ENCODE results near the gene MMP20. TPM values are rescaled to one million over a fixed set of nuclear protein-coding genes. Genes with fewer than 3 reads are reported as not detected.
A peak's percentile ranks its signal among the peaks of the same experiment; 100 is the strongest.

Gene MMP20
- total and polyA plus RNA-seq, 2 donors (not counting 3 experiments of a cell fraction or from before 2014, with no cell fraction given): not detected

GRCh38 chr11:102576350-102576749 lies 48.8 kb downstream of the MMP20 start:
- no TSS peak for BruUV-seq (replicated peaks)
- dilution Hi-C loops (cut with MboI; ENCODE audit: extremely low pct_ligation_motif_present, low sequenced_read_pairs): no loop called here
- H3K9me1 ChIP-seq (replicated peaks; ENCODE audit: control insufficient read depth, extremely low read depth, insufficient read depth, low read length): no peaks in the 10 kb centered on the region
- intact Hi-C loops (cut with micrococcal nuclease): no loop called here
- H4K20me1 ChIP-seq (replicated peaks; ENCODE audit: control insufficient read depth, extremely low read depth, insufficient read depth, low read length): no peaks in the 10 kb centered on the region
- peak; percentile 42 for TF ChIP-seq GATA2 (IDR thresholded peaks at IDR 0.05; ENCODE audit: insufficient read depth, insufficient read length, low read depth, low read length)
- TF ChIP-seq POLR2A (IDR thresholded peaks at IDR 0.05; ENCODE audit: low read depth, low read length): no peak
- no peak for TF ChIP-seq FOS (IDR thresholded peaks at IDR 0.05; ENCODE audit: borderline replicate concordance, insufficient read depth, low read length)
- no peak for TF ChIP-seq MYC (IDR thresholded peaks at IDR 0.05; ENCODE audit: low read depth, low read length)
- TF ChIP-seq POLR2AphosphoS5 (IDR thresholded peaks at IDR 0.05; ENCODE audit: insufficient read depth, low read depth, low read length): no peak
- H3K4me2 ChIP-seq (ENCODE audit: insufficient read depth, low read length): peak overlapping the region; percentile 33
- H3K79me2 ChIP-seq (ENCODE audit: control insufficient read depth, insufficient read depth, low read length): no peaks in the 10 kb centered on the region
- H3K4me3 ChIP-seq (replicated peaks in 1 of 3; ENCODE audit: insufficient read depth in 1 of 3, low read depth in 1 of 3, low read length in 3 of 3): no peak overlapping the region
- peak overlapping the region; percentile 84 for H2AFZ ChIP-seq (ENCODE audit: low read depth, low read length)
- no peaks in the 10 kb centered on the region for H3K36me3 ChIP-seq (ENCODE audit: control insufficient read depth in 2 of 2, extremely low read depth in 1 of 2, insufficient read depth in 2 of 2, low read length in 2 of 2)
- DNase-seq (ENCODE audit: low read depth, low spot score): no peak
- FAIRE-seq: no peak
- no peak overlapping the region for H3K9ac ChIP-seq (replicated peaks; ENCODE audit: extremely low read depth, insufficient read depth, low read length)
- no peaks in the 10 kb centered on the region for H3K9me3 ChIP-seq (replicated peaks; ENCODE audit: control insufficient read depth, insufficient read depth, low read length)
- CTCF ChIA-PET: interaction anchor here (0.7 to 1.5 kb wide), 4 partner anchors 12 to 90 kb away, joined by 3 to 4 read pairs (median 3); no protein-coding TSS in a partner anchor
- H3K4me1 ChIP-seq (ENCODE audit: control insufficient read depth, extremely low read depth, insufficient read depth, low read length): peaks cover 4% of the 10 kb centered on the region
- H3K27ac ChIP-seq (ENCODE audit: insufficient read depth, low read depth, low read length): no peak overlapping the region
- POLR2A ChIA-PET: no interaction called here
- no peaks in the 10 kb centered on the region for H3K27me3 ChIP-seq (ENCODE audit: control insufficient read depth in 2 of 2, insufficient read depth in 2 of 2, low read length in 2 of 2)

DNA sequence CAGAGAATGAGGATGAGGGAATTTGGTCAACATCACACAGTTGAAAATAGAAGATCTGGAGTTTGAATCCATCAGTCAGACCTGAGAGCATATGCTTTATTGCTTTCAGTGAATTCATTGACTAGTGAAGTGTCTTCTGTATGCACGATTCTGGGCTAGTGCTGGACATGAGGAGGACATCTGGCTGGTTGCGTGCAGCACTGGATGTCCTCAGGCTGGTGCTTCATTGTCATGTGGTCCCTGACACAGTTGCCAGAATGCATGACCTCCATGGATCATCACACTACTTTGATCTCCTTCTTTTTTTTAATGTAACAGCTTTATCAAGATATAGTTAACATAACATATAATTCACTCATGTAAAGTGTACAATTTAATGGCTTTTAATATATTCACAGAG lies 50.1 kb downstream of the MMP20 start:
- H2AFZ ChIP-seq (ENCODE audit: low read depth, low read length): no peak overlapping the region
- no peak overlapping the region for H3K4me2 ChIP-seq (ENCODE audit: insufficient read depth, low read length)
- ChIA-PET CTCF (interaction anchor here (1.4 kb wide), 1 partner anchor 38 kb away, joined by 3 read pairs; no protein-coding TSS in a partner anchor), POLR2A (no interaction called here)
- H3K4me3 ChIP-seq (replicated peaks in 1 of 3; ENCODE audit: insufficient read depth in 1 of 3, low read depth in 1 of 3, low read length in 3 of 3): no peak overlapping the region
- BruUV-seq (replicated peaks): no TSS peak
- dilution Hi-C loops (cut with MboI; ENCODE audit: extremely low pct_ligation_motif_present, low sequenced_read_pairs): no loop called here
- no peaks in the 10 kb centered on the region for H3K9me1 ChIP-seq (replicated peaks; ENCODE audit: control insufficient read depth, extremely low read depth, insufficient read depth, low read length)
- H3K9me3 ChIP-seq (replicated peaks; ENCODE audit: control insufficient read depth, insufficient read depth, low read length): no peaks in the 10 kb centered on the region
- FAIRE-seq: no peak
- H4K20me1 ChIP-seq (replicated peaks; ENCODE audit: control insufficient read depth, extremely low read depth, insufficient read depth, low read length): no peaks in the 10 kb centered on the region
- DNase-seq (ENCODE audit: low read depth, low spot score): no peak
- H3K9ac ChIP-seq (replicated peaks; ENCODE audit: extremely low read depth, insufficient read depth, low read length): no peak overlapping the region
- no peak for TF ChIP-seq MAX (IDR thresholded peaks at IDR 0.05; ENCODE audit: insufficient read depth, insufficient read length)
- intact Hi-C loops (cut with micrococcal nuclease): no loop called here
- peaks cover 4% of the 10 kb centered on the region for H3K4me1 ChIP-seq (ENCODE audit: control insufficient read depth, extremely low read depth, insufficient read depth, low read length)
- H3K79me2 ChIP-seq (ENCODE audit: control insufficient read depth, insufficient read depth, low read length): no peaks in the 10 kb centered on the region
- H3K27ac ChIP-seq (ENCODE audit: insufficient read depth, low read depth, low read length): no peak overlapping the region
- no peaks in the 10 kb centered on the region for H3K27me3 ChIP-seq (ENCODE audit: control insufficient read depth in 2 of 2, insufficient read depth in 2 of 2, low read length in 2 of 2)
- no peaks in the 10 kb centered on the region for H3K36me3 ChIP-seq (ENCODE audit: control insufficient read depth in 2 of 2, extremely low read depth in 1 of 2, insufficient read depth in 2 of 2, low read length in 2 of 2)

Data from endothelial cell of umbilical vein (primary cell).